ENCODE measurements around the gene GKN2.

- no peak for TF ChIP-seq EP300 (IDR thresholded peaks at IDR 0.05)
- TF ChIP-seq, protein P1, sequence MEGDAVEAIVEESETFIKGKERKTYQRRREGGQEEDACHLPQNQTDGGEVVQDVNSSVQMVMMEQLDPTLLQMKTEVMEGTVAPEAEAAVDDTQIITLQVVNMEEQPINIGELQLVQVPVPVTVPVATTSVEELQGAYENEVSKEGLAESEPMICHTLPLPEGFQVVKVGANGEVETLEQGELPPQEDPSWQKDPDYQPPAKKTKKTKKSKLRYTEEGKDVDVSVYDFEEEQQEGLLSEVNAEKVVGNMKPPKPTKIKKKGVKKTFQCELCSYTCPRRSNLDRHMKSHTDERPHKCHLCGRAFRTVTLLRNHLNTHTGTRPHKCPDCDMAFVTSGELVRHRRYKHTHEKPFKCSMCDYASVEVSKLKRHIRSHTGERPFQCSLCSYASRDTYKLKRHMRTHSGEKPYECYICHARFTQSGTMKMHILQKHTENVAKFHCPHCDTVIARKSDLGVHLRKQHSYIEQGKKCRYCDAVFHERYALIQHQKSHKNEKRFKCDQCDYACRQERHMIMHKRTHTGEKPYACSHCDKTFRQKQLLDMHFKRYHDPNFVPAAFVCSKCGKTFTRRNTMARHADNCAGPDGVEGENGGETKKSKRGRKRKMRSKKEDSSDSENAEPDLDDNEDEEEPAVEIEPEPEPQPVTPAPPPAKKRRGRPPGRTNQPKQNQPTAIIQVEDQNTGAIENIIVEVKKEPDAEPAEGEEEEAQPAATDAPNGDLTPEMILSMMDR (IDR thresholded peaks at IDR 0.05), result no peak
- TF ChIP-seq POLR2A (IDR thresholded peaks at IDR 0.05), result no peak
Measured at GRCh38 chr2:68997401-68997800, 44.7 kb upstream of the GKN2 start.

All from tibial nerve (tissue), 4 donors.